Measurements from ENCODE around the gene RAD51AP1.
A peak's percentile ranks its signal among the peaks of the same experiment; 100 is the strongest.
"Not testable (repeated sequence)": the region's sequence is repeated elsewhere in the genome, so short reads cannot be mapped to it uniquely, and the experiment has no call there.

RAD51AP1 gene
- 1.2 to 1.7 reads per million in 2 donors for total RNA-seq

- DNase-seq = peak; percentile 83 to 99 (median 92)
Measured at GRCh38 chr12:4538207-4539160, at the start of gene RAD51AP1. Gene RAD51AP1 (plus strand): TSS chr12:4538890. CDS start chr12:4538940, 50 bp downstream.

GRCh38 chr12:4489556-4489955 lies 49.1 kb upstream of the RAD51AP1 start:
- no peak for DNase-seq

- peak in 1 of 5 experiments; percentile 14 for DNase-seq
Measured at GRCh38 chr12:4490973-4491372, 47.7 kb upstream of the RAD51AP1 start.

- DNase-seq = peak in 1 of 5 experiments; percentile 13
Measured at GRCh38 chr12:4496145-4496838, 42.4 kb upstream of the RAD51AP1 start.

GRCh38 chr12:4499186-4499585 lies 39.5 kb upstream of the RAD51AP1 start:
- no peak for DNase-seq

GRCh38 chr12:4505376-4505986 lies 33.2 kb upstream of the RAD51AP1 start:
- DNase-seq = peak in 1 of 5 experiments; percentile 5

GRCh38 chr12:4506430-4506829 lies 32.3 kb upstream of the RAD51AP1 start:
- DNase-seq = no peak

GRCh38 chr12:4506870-4507269 lies 31.8 kb upstream of the RAD51AP1 start:
- DNase-seq = peak in 2 of 5 experiments; percentile 22 to 96

- DNase-seq = not testable (repeated sequence)
Measured at GRCh38 chr12:4508503-4508902, 30.2 kb upstream of the RAD51AP1 start.

- DNase-seq = not testable (repeated sequence)
Measured at GRCh38 chr12:4509269-4509668, 29.4 kb upstream of the RAD51AP1 start.

- DNase-seq = no peak
Measured at GRCh38 chr12:4518106-4518728, 20.5 kb upstream of the RAD51AP1 start.

GRCh38 chr12:4523443-4523842 lies 15.2 kb upstream of the RAD51AP1 start:
- not testable (repeated sequence) for DNase-seq

GRCh38 chr12:4526923-4527546 lies 11.7 kb upstream of the RAD51AP1 start:
- DNase-seq = peak in 1 of 5 experiments; percentile 16

GRCh38 chr12:4530160-4530559 lies 8.5 kb upstream of the RAD51AP1 start:
- no peak for DNase-seq

- no peak for DNase-seq
Measured at GRCh38 chr12:4530982-4531586, 7.6 kb upstream of the RAD51AP1 start.

GRCh38 chr12:4535092-4535491 lies 3.6 kb upstream of the RAD51AP1 start:
- no peak for DNase-seq

GRCh38 chr12:4535871-4536270 lies 2.8 kb upstream of the RAD51AP1 start:
- no peak for DNase-seq

- peak in 1 of 5 experiments; percentile 28 for DNase-seq
Measured at GRCh38 chr12:4539167-4539870, 629 bp downstream of the RAD51AP1 start.

- peak in 1 of 5 experiments; percentile 55 for DNase-seq
Measured at GRCh38 chr12:4540170-4540569, 1.5 kb downstream of the RAD51AP1 start.

GRCh38 chr12:4540638-4541037 lies 1.9 kb downstream of the RAD51AP1 start:
- peak in 1 of 5 experiments; percentile 53 for DNase-seq

GRCh38 chr12:4545195-4545594 lies 6.5 kb downstream of the RAD51AP1 start:
- no peak for DNase-seq

All from T-helper 2 cell (primary cell).